Vagina (tissue), 2 donors: ENCODE results near the gene DAND5. TPM values are rescaled to one million over a fixed set of nuclear protein-coding genes. Genes with fewer than 3 reads are reported as not detected.

ENCODE experiments used
- DNase-seq, 2 donors: peaks; one replicate each; pipeline ENCODE4 v3.0.0-alpha.2; 2017; ENCODE audit errors: extremely low spot score in 2 of 2
- H3K27ac ChIP-seq: fragments of 200-600 bp; sonication (generic); one replicate; pipeline ENCODE4 v1.5.1; 2019
- H3K27me3 ChIP-seq: fragments of 200-600 bp; sonication (generic); one replicate; pipeline ENCODE4 v1.5.1; 2019
- H3K36me3 ChIP-seq, 2 donors: fragments of 200-600 bp; sonication (generic); one replicate each; pipeline ENCODE4 v1.5.1; 2017 to 2019
- H3K4me1 ChIP-seq: fragments of 200-600 bp; sonication (generic); one replicate; pipeline ENCODE4 v1.5.1; 2019
- H3K4me3 ChIP-seq, 2 donors: fragments of 200-600 bp; sonication (generic); 1 replicate in 1 of 2; 2 replicates in 1 of 2; pipeline ENCODE4 v1.5.1; 2016 to 2019
- H3K9me3 ChIP-seq: fragments of 200-600 bp; sonication (generic); one replicate; pipeline ENCODE4 v1.5.1; 2019
- POLR2A ChIP-seq, 2 donors: fragments of 450-650 bp; IDR thresholded peaks; one replicate each; pipeline ENCODE4 v1.6.1; 2017; ENCODE audit warnings: antibody characterized with exemption in 2 of 2, mild to moderate bottlenecking in 2 of 2, moderate library complexity in 2 of 2
- POLR2AphosphoS5 ChIP-seq, 2 donors: sonication (generic); formaldehyde crosslinking; IDR thresholded peaks; one replicate each; pipeline ENCODE4 v1.9.0; 2017; ENCODE audit warnings: antibody characterized with exemption in 2 of 2, mild to moderate bottlenecking in 2 of 2, low read depth in 1 of 2; ENCODE audit not compliant: insufficient read depth in 1 of 2
- intact Hi-C: fragments of 100-400 bp; cut with DNase I; formaldehyde crosslinking; loops from one replicate; pipeline ENCODE4 v1.15.1; 2023
- microRNA-seq: library from miRNA; unstranded; fragments of <30 nt; microRNA quantifications from one replicate; pipeline ENCODE4, GENCODE V29; 2017; ENCODE audit warnings: borderline number of aligned reads, borderline replicate concordance
- small RNA-seq: library from RNA; depleted of rRNA; stranded (forward); fragments of <200 nt; gene quantifications from one replicate; pipeline ENCODE3, GENCODE V24; 2016
- total RNA-seq: library from RNA; depleted of rRNA; stranded (reverse); fragments of >200 nt; gene quantifications from one replicate; pipeline ENCODE4 v1.2.3, GENCODE V29; 2016
- TF ChIP-seq, protein P1 (sequence below), 3 experiments: fragments of 450-650 bp in 2 of 3; fragments of 200-600 bp in 1 of 3; sonication (generic) in 1 of 3; IDR thresholded peaks; one replicate each; pipeline ENCODE4 v1.5.1; 2017 to 2019; ENCODE audit warnings: antibody characterized with exemption in 3 of 3, mild to moderate bottlenecking in 2 of 3, moderate library complexity in 2 of 3

DAND5 gene
- total RNA-seq, 1 donor from 2014 or later = not detected

- no peaks in the 10 kb centered on the region for H3K36me3 ChIP-seq
- intact Hi-C loops = no loop called here
- no peak for DNase-seq
- no peaks in the 10 kb centered on the region for H3K27me3 ChIP-seq
- H3K27ac ChIP-seq = peak overlapping the region; percentile 99
- no peaks in the 10 kb centered on the region for H3K9me3 ChIP-seq
- peaks cover 87% of the 10 kb centered on the region for H3K4me1 ChIP-seq
- peak overlapping the region; percentile 49 to 58 for H3K4me3 ChIP-seq
- TF ChIP-seq POLR2A (IDR thresholded peaks at IDR 0.05) = no peak
- TF ChIP-seq, protein P1, sequence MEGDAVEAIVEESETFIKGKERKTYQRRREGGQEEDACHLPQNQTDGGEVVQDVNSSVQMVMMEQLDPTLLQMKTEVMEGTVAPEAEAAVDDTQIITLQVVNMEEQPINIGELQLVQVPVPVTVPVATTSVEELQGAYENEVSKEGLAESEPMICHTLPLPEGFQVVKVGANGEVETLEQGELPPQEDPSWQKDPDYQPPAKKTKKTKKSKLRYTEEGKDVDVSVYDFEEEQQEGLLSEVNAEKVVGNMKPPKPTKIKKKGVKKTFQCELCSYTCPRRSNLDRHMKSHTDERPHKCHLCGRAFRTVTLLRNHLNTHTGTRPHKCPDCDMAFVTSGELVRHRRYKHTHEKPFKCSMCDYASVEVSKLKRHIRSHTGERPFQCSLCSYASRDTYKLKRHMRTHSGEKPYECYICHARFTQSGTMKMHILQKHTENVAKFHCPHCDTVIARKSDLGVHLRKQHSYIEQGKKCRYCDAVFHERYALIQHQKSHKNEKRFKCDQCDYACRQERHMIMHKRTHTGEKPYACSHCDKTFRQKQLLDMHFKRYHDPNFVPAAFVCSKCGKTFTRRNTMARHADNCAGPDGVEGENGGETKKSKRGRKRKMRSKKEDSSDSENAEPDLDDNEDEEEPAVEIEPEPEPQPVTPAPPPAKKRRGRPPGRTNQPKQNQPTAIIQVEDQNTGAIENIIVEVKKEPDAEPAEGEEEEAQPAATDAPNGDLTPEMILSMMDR (IDR thresholded peaks at IDR 0.05) = no peak
- no peak for TF ChIP-seq POLR2AphosphoS5 (IDR thresholded peaks at IDR 0.05; ENCODE audit: insufficient read depth in 1 of 2, low read depth in 1 of 2)
These were observed 52.9 kb downstream of the DAND5 start for GRCh38 chr19:13022111-13022858.

- peak; percentile 71 to 76 for TF ChIP-seq POLR2AphosphoS5 (IDR thresholded peaks at IDR 0.05; ENCODE audit: insufficient read depth in 1 of 2, low read depth in 1 of 2)
- TF ChIP-seq, protein P1 (IDR thresholded peaks at IDR 0.05) = peak in 1 of 3 experiments; percentile 65
- TF ChIP-seq POLR2A (IDR thresholded peaks at IDR 0.05) = peak in 1 of 2 donors; percentile 32
- peak overlapping the region; percentile 49 to 58 for H3K4me3 ChIP-seq
- peak in 1 of 2 donors; percentile 96 for DNase-seq
- peak overlapping the region; percentile 99 for H3K27ac ChIP-seq
- intact Hi-C loops = no loop called here
- no peaks in the 10 kb centered on the region for H3K36me3 ChIP-seq
- H3K4me1 ChIP-seq = peaks cover 87% of the 10 kb centered on the region
- no peaks in the 10 kb centered on the region for H3K9me3 ChIP-seq
- H3K27me3 ChIP-seq = no peaks in the 10 kb centered on the region
These were observed 53.7 kb downstream of the DAND5 start for GRCh38 chr19:13022859-13023636.

GRCh38 chr19:13023656-13024055, 54.3 kb downstream of the DAND5 start:
- Histone ChIP-seq H3K9me3 (no peaks in the 10 kb centered on the region), H3K27ac (peak overlapping the region; percentile 99), H3K36me3 (no peaks in the 10 kb centered on the region), H3K27me3 (no peaks in the 10 kb centered on the region), H3K4me1 (peaks cover 87% of the 10 kb centered on the region), H3K4me3 (peak overlapping the region; percentile 49 to 58)
- DNase-seq = no peak
- TF ChIP-seq POLR2A (IDR thresholded peaks at IDR 0.05) = no peak
- TF ChIP-seq, protein P1 (IDR thresholded peaks at IDR 0.05) = no peak
- intact Hi-C loops = no loop called here

Small RNA genes within 50 kb of the gene (microRNA-seq; reads per million reads assigned to microRNA genes)
- not detected for gene MIR5695
- not detected for gene MIR6515

Small RNA genes within 50 kb of the gene (small RNA-seq; reads per million reads assigned to genes)
- gene MIR5695 (not detected), gene MIR6515 (not detected)

Other genes starting within 250 kb of the DAND5 start
- gene TNPO2, start 245.6 kb upstream of the DAND5 start, total RNA-seq = 85.7 TPM
- 227 TPM for gene TRIR, start 234.9 kb upstream of the DAND5 start, total RNA-seq
- 59.9 TPM for gene GET3, start 232.1 kb upstream of the DAND5 start, total RNA-seq
- 1.2 TPM for gene BEST2, start 217.8 kb upstream of the DAND5 start, total RNA-seq
- gene HOOK2, start 194.0 kb upstream of the DAND5 start, total RNA-seq = 65.6 TPM
- gene JUNB, start 178.1 kb upstream of the DAND5 start, total RNA-seq = 1,161 TPM
- gene PRDX2, start 167.8 kb upstream of the DAND5 start, total RNA-seq = 190 TPM
- not detected for gene THSD8, start 167.5 kb upstream of the DAND5 start, total RNA-seq
- gene RNASEH2A, start 163.0 kb upstream of the DAND5 start, total RNA-seq = 10.8 TPM
- gene RTBDN, start 135.0 kb upstream of the DAND5 start, total RNA-seq = 8.8 TPM
- gene MAST1, start 131.1 kb upstream of the DAND5 start, total RNA-seq = 1.2 TPM
- 23.6 TPM for gene DNASE2, start 88.1 kb upstream of the DAND5 start, total RNA-seq
- not detected for gene KLF1, start 82.4 kb upstream of the DAND5 start, total RNA-seq
- gene GCDH, start 78.4 kb upstream of the DAND5 start, total RNA-seq = 23.6 TPM
- not detected for gene SYCE2, start 50.3 kb upstream of the DAND5 start, total RNA-seq
- gene FARSA, start 35.9 kb upstream of the DAND5 start, total RNA-seq = 44.2 TPM
- gene CALR, start 31.0 kb upstream of the DAND5 start, total RNA-seq = 303 TPM
- 85.9 TPM for gene RAD23A, start 23.7 kb upstream of the DAND5 start, total RNA-seq
- gene GADD45GIP1, start 12.4 kb upstream of the DAND5 start, total RNA-seq = 80.3 TPM
- 81.8 TPM for gene NFIX, start 25.9 kb downstream of the DAND5 start, total RNA-seq
- 11.5 TPM for gene LYL1, start 133.3 kb downstream of the DAND5 start, total RNA-seq
- gene TRMT1, start 147.2 kb downstream of the DAND5 start, total RNA-seq = 28.0 TPM
- gene NACC1, start 148.7 kb downstream of the DAND5 start, total RNA-seq = 22.6 TPM
- gene STX10, start 180.8 kb downstream of the DAND5 start, total RNA-seq = 71.5 TPM
- gene IER2, start 180.8 kb downstream of the DAND5 start, total RNA-seq = 152 TPM